K562 (cell line): ENCODE results near the gene ZNF691. TPM values are rescaled to one million over a fixed set of nuclear protein-coding genes. Genes with fewer than 3 reads are reported as not detected.
A peak's percentile ranks its signal among the peaks of the same experiment; 100 is the strongest.

Source experiments
- EWSR1 ChIP-seq: fragments of 450-650 bp; IDR thresholded peaks from 2 replicates; pipeline ENCODE4 v1.6.1; 2018; ENCODE audit warnings: borderline replicate concordance, mild to moderate bottlenecking, low read depth, moderate library complexity; ENCODE audit not compliant: partially characterized antibody
- HDAC1 ChIP-seq, 2 experiments: fragments of 450-650 bp; IDR thresholded peaks; 2 replicates each; pipeline ENCODE4 v1.6.1; 2016 to 2017; ENCODE audit warnings: inconsistent platforms in 1 of 2, mild to moderate bottlenecking in 1 of 2, moderate library complexity in 1 of 2
- HOXB6 ChIP-seq: fragments of 250-450 bp; sonication (Bioruptor Pico); IDR thresholded peaks from 2 replicates; pipeline ENCODE4 v1.5.1; 2022; ENCODE audit warnings: mild to moderate bottlenecking, borderline replicate concordance
- POLR2A ChIP-seq: fragments of 450-650 bp; conservative IDR thresholded peaks from 2 replicates; pipeline ENCODE4 v1.6.1; 2016
- SREBF2 ChIP-seq: sonication (generic); formaldehyde crosslinking; IDR thresholded peaks from 2 replicates; pipeline ENCODE4 v1.4.0; 2020; ENCODE audit warnings: mild to moderate bottlenecking, missing genetic modification reagents
- STAT5A ChIP-seq: IDR thresholded peaks from 2 replicates; pipeline ENCODE4 v1.6.1; 2012; ENCODE audit warnings: low read length, inconsistent platforms, borderline replicate concordance
- TAF9B ChIP-seq: fragments of 450-650 bp; IDR thresholded peaks from 2 replicates; pipeline ENCODE4 v1.6.1; 2018; ENCODE audit warnings: mild to moderate bottlenecking; ENCODE audit not compliant: partially characterized antibody
- TARDBP ChIP-seq: fragments of 450-650 bp; IDR thresholded peaks from 2 replicates; pipeline ENCODE4 v1.6.1; 2016
- U2AF1 ChIP-seq: fragments of 200-400 bp; formaldehyde crosslinking; optimal IDR thresholded peaks from 2 replicates; pipeline ENCODE3; 2017; ENCODE audit warnings: mild to moderate bottlenecking, low read depth, low read length, moderate library complexity
- XRCC3 ChIP-seq: fragments of 450-650 bp; IDR thresholded peaks from 2 replicates; pipeline ENCODE4 v1.6.1; 2017; ENCODE audit warnings: mild to moderate bottlenecking, moderate library complexity
- ZBTB26 ChIP-seq: fragments of 450-650 bp; formaldehyde crosslinking; IDR thresholded peaks from 2 replicates; pipeline ENCODE4 v1.4.0; 2022; ENCODE audit warnings: missing genetic modification characterization
- ZNF347 ChIP-seq: fragments of 450-650 bp; formaldehyde crosslinking; IDR thresholded peaks from 2 replicates; pipeline ENCODE4 v1.4.0; 2020; ENCODE audit warnings: low read depth, mild to moderate bottlenecking, moderate library complexity
- polyA plus RNA-seq, 8 experiments: library from polyadenylated mRNA; depleted of rRNA in 4 of 8; stranded (reverse) in 5 of 8; unstranded in 3 of 8; fragments of >200 nt; fragmentation: Nextera tagmentation in 2 of 8; fragmentation: Illumina TruSeq in 1 of 8; extraction: Ambion mirVana in 2 of 8; extraction: Trizol in 1 of 8; gene quantifications; 2 replicates each; pipeline versions ENCODE4 v1.2.1 to v1.2.3, GENCODE V29; 2011 to 2014; ENCODE audit warnings: inconsistent platforms in 1 of 8, missing spikeins in 1 of 8
- total RNA-seq, 7 experiments: library from RNA; depleted of rRNA in 6 of 7; stranded (reverse); fragments of >200 nt in 6 of 7; fragmentation: Illumina TruSeq in 2 of 7; extraction: Trizol in 2 of 7; gene quantifications; 2 replicates each; pipeline versions ENCODE4 v1.2.1 to v1.2.3, GENCODE V29; 2011 to 2021; ENCODE audit warnings: low replicate concordance in 1 of 7
- TF ChIP-seq, protein P1 (sequence below): fragments of 250-450 bp; sonication (Bioruptor Pico); IDR thresholded peaks from 2 replicates; pipeline ENCODE4 v1.8.0; 2022; ENCODE audit warnings: inconsistent platforms, mild to moderate bottlenecking, moderate library complexity, borderline replicate concordance
- TF ChIP-seq, protein P2 (sequence below): fragments of 450-650 bp; formaldehyde crosslinking; IDR thresholded peaks from 2 replicates; pipeline ENCODE4 v1.4.0; 2022; ENCODE audit warnings: missing genetic modification characterization

ZNF691 gene
- total and polyA plus RNA-seq, 9 of the 15 experiments (the other 6 are each of a cell fraction or from before 2014, with no cell fraction given), result 10.7 to 30.4 (median 14.8) TPM

DNA sequence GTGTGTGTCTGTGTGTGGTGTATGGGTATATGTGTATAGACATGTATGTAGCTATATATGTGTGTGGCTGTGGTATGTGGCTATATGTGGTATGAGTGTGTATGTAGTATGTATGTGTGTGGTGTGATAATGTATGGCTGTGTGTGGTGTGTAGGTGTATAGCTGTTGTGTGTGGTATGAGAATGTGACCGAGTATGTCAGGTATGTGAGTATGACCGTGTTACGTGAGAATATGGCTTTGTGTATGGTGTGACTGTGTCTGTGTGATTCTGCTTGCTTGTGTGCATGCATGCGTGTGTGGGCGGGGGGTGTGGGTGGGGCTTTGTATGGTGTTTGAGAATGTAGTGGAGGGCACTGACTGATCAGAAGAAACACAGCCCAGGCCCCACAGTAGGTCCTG lies 3.5 kb downstream of the ZNF691 start (continued):
- TF ChIP-seq ZBTB26 (CRISPR knock-in tag) (0 out of 2 replicates have a peak, but pooled peaks have one; percentile 29), ZNF347 (CRISPR knock-in tag) (no peak), SREBF2 (0 out of 2 replicates have a peak, but pooled peaks have one; percentile 1), EWSR1 (no peak), TAF9B (no peak), XRCC3 (no peak), U2AF1 (no peak), TARDBP (no peak), HOXB6 (no peak), POLR2A (peak; percentile 5; the same call in 1 of the 2 replicates), STAT5A (peak; percentile 21; the same call in 1 of the 2 replicates), HDAC1 (IDR thresholded peaks at IDR 0.05) (peak in 1 of 2 experiments; percentile 32; a peak in 1 of 4 replicates)
- TF ChIP-seq, protein P1, sequence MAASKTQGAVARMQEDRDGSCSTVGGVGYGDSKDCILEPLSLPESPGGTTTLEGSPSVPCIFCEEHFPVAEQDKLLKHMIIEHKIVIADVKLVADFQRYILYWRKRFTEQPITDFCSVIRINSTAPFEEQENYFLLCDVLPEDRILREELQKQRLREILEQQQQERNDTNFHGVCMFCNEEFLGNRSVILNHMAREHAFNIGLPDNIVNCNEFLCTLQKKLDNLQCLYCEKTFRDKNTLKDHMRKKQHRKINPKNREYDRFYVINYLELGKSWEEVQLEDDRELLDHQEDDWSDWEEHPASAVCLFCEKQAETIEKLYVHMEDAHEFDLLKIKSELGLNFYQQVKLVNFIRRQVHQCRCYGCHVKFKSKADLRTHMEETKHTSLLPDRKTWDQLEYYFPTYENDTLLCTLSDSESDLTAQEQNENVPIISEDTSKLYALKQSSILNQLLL (CRISPR knock-in tag), result no peak
- TF ChIP-seq, protein P2, sequence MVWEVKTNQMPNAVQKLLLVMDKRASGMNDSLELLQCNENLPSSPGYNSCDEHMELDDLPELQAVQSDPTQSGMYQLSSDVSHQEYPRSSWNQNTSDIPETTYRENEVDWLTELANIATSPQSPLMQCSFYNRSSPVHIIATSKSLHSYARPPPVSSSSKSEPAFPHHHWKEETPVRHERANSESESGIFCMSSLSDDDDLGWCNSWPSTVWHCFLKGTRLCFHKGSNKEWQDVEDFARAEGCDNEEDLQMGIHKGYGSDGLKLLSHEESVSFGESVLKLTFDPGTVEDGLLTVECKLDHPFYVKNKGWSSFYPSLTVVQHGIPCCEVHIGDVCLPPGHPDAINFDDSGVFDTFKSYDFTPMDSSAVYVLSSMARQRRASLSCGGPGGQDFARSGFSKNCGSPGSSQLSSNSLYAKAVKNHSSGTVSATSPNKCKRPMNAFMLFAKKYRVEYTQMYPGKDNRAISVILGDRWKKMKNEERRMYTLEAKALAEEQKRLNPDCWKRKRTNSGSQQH (CRISPR knock-in tag), result 0 out of 2 replicates have a peak, but pooled peaks have one; percentile 48
